Measurements from ENCODE around the gene TRIM65. TPM values are rescaled to one million over a fixed set of nuclear protein-coding genes. Genes with fewer than 3 reads are reported as not detected.

Gene TRIM65, protein sequence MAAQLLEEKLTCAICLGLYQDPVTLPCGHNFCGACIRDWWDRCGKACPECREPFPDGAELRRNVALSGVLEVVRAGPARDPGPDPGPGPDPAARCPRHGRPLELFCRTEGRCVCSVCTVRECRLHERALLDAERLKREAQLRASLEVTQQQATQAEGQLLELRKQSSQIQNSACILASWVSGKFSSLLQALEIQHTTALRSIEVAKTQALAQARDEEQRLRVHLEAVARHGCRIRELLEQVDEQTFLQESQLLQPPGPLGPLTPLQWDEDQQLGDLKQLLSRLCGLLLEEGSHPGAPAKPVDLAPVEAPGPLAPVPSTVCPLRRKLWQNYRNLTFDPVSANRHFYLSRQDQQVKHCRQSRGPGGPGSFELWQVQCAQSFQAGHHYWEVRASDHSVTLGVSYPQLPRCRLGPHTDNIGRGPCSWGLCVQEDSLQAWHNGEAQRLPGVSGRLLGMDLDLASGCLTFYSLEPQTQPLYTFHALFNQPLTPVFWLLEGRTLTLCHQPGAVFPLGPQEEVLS
- total RNA-seq = 10 to 100 TPM in 3 of 6 donors, 1 to 10 TPM in 3; 8.2 to 13.1 (median 10.3) TPM
- 10 to 100 TPM in 1 of 2 donors, 1 to 10 TPM in 1; 9.8 to 12.5 TPM for polyA plus RNA-seq

DNA sequence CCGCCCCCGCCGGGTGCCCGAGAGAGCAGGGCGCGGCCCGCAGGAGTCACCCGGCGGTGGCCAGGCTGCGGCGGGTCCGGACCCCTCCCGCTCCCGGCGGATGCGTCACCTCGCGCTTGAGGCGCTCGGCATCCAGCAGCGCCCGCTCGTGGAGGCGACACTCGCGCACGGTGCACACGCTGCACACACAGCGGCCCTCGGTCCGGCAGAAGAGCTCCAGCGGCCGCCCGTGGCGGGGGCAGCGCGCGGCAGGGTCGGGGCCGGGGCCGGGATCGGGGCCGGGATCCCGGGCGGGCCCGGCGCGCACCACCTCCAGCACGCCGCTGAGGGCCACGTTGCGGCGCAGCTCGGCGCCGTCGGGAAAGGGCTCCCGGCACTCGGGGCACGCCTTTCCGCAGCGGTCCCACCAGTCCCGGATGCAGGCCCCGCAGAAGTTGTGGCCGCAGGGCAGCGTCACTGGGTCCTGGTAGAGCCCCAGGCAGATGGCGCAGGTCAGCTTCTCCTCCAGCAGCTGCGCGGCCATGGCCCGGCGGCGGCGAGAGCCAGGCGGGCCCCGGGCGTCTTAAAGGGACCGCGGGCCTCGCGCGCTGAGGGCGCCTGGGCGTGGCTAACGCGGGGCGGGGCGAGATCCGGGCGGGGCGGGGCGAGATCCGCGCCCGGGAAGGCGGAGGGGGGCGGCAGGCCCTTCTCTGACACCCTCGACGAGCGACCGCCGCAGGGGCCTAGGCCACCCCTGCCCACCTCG is at the start of gene TRIM65:
Gene TRIM65, minus strand, starts transcription at position 537 of the 745 bp plus-strand sequence. Its CDS starts 14 bp downstream, at position 523.
- WGBS, 2 donors = 1% methylated on average over 59 to 102 of the region's 102 CpGs
- intact Hi-C loops (cut with DNase I) = no loop called here
- TF ChIP-seq, protein P1, sequence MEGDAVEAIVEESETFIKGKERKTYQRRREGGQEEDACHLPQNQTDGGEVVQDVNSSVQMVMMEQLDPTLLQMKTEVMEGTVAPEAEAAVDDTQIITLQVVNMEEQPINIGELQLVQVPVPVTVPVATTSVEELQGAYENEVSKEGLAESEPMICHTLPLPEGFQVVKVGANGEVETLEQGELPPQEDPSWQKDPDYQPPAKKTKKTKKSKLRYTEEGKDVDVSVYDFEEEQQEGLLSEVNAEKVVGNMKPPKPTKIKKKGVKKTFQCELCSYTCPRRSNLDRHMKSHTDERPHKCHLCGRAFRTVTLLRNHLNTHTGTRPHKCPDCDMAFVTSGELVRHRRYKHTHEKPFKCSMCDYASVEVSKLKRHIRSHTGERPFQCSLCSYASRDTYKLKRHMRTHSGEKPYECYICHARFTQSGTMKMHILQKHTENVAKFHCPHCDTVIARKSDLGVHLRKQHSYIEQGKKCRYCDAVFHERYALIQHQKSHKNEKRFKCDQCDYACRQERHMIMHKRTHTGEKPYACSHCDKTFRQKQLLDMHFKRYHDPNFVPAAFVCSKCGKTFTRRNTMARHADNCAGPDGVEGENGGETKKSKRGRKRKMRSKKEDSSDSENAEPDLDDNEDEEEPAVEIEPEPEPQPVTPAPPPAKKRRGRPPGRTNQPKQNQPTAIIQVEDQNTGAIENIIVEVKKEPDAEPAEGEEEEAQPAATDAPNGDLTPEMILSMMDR (IDR thresholded peaks at IDR 0.05) = no peak
- Histone ChIP-seq H3K27me3 (no peaks in the 10 kb centered on the region), H3K27ac (peak within 1 kb of the TSS; percentile 81 to 95 (median 88)), H3K4me1 (peaks cover 7 to 10% (median 8%) of the 10 kb centered on the region in 3 donors), H3K4me3 (peak within 1 kb of the TSS; percentile 58 to 86 (median 80)), H3K36me3 (peaks cover under 1 to 29% (median 11%) of the 10 kb centered on the region in 3 donors), H3K9me3 (no peaks in the 10 kb centered on the region)
- peak; percentile 76 to 93 (median 86) for DNase-seq
- peak; percentile 83 to 89 (median 86) for ATAC-seq
- no peak for FAIRE-seq

DNA sequence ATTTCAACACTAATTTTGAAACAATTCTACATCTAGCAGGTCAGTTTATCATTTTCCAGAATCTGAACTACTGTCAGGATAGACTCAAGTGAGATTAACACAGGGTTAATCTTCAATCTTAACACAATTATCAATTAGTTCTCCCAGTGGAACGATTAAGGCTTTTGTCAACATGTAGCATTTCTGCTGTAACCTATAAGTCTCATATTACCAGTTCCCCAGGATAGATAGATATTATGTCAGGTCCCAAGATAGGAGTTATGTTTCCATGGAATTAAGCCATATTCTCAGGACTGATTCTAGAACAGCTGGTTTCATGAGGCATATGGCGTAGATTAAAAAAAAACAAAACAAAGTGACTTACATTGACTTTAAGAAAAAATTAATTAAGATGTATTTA is 48.5 kb upstream of the TRIM65 start:
- Histone ChIP-seq H3K27me3 (no peaks in the 10 kb centered on the region), H3K27ac (no peak overlapping the region), H3K4me3 (no peak overlapping the region), H3K36me3 (peaks cover 4 to 46% (median 27%) of the 10 kb centered on the region in 3 donors), H3K9me3 (no peaks in the 10 kb centered on the region), H3K4me1 (peaks cover 6 to 8% (median 8%) of the 10 kb centered on the region in 3 donors)
- FAIRE-seq = no peak
- ATAC-seq = no peak
- intact Hi-C loops (cut with DNase I) = no loop called here
- 31 to 33% methylated on average over 2 of the region's 2 CpGs for WGBS, 2 donors
- no peak for DNase-seq
- TF ChIP-seq, protein P1 (IDR thresholded peaks at IDR 0.05) = no peak

DNA sequence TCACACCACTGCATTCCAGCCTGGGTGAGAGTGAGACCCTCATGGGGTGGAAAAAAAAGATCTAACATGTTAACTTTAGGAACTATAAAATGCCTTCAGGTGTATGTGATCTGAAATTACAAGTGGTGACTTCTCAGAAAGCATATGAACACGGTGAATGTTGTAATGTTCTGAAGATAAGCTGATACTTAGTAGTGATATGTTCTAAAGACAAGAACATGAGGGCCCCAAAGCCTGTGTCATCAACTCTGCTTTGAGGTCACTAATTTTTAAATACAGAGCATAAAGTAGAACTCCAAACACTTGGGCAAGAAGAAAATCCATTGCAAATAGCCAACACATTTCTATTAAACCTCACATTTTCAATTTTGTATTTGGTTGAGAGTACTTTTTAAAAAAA is 46.7 kb upstream of the TRIM65 start:
- TF ChIP-seq, protein P1 (IDR thresholded peaks at IDR 0.05) = no peak
- ATAC-seq = no peak
- Histone ChIP-seq H3K27me3 (no peaks in the 10 kb centered on the region), H3K36me3 (peaks cover 0 to 30% (median 12%) of the 10 kb centered on the region in 3 donors), H3K9me3 (no peaks in the 10 kb centered on the region), H3K4me1 (peaks cover 6 to 10% (median 8%) of the 10 kb centered on the region in 3 donors), H3K4me3 (no peak overlapping the region), H3K27ac (no peak overlapping the region)
- no peak for FAIRE-seq
- no peak for DNase-seq
- intact Hi-C loops (cut with DNase I) = no loop called here
- WGBS, 2 donors = 21 to 35% methylated on average over 1 of the region's 1 CpG

DNA sequence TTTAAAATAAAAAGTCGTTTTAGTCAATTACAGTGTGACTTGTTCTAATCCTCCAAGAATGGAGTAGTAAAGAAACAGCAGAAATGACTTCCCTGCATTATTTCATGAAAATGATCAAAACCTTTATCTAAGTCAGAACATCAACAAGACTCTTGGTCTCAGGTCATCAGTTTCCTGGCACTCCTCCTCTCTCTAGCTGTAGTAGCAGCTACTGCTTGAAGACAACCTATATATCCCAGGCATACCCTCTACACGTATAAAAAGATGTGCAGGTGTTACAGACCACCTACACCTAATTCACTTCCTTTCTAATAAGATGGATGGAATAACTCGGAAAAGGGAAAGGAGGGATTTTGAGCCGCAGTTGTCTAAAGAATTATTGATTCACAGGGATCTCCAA is 45.7 kb upstream of the TRIM65 start:
- ATAC-seq (no peak), DNase-seq (no peak), FAIRE-seq (no peak)
- H3K4me3 ChIP-seq = no peak overlapping the region
- TF ChIP-seq, protein P1 (IDR thresholded peaks at IDR 0.05) = no peak
- H3K36me3 ChIP-seq = peaks cover 0 to 20% (median 6%) of the 10 kb centered on the region in 3 donors
- H3K27ac ChIP-seq = no peak overlapping the region
- intact Hi-C loops (cut with DNase I) = no loop called here
- WGBS, 2 donors = 92 to 97% methylated on average over 4 of the region's 4 CpGs
- H3K9me3 ChIP-seq = no peaks in the 10 kb centered on the region
- no peaks in the 10 kb centered on the region for H3K27me3 ChIP-seq
- H3K4me1 ChIP-seq = peaks cover 6 to 10% (median 8%) of the 10 kb centered on the region in 3 donors
